ENCODE measurements around the gene LRFN2.

Gene LRFN2

GRCh38 chr6:40552941-40553340 lies 34.2 kb downstream of the LRFN2 start:
- no peak overlapping the region for H4K8ac ChIP-seq (ENCODE audit: low read depth, low read length)
- H3K36me3 ChIP-seq (replicated peaks in 1 of 2; ENCODE audit: control insufficient read depth in 2 of 2, insufficient read depth in 2 of 2, low read length in 2 of 2): no peaks in the 10 kb centered on the region
- no peak overlapping the region for H3K4ac ChIP-seq (ENCODE audit: low read length)
- no peak overlapping the region for H2AFZ ChIP-seq (ENCODE audit: low read length)
- peaks cover 0 to 4% of the 10 kb centered on the region in 2 donors for H3K4me1 ChIP-seq (ENCODE audit: control insufficient read depth in 2 of 2, insufficient read depth in 1 of 2, low read depth in 1 of 2, low read length in 2 of 2)
- H3K4me3 ChIP-seq (ENCODE audit: low read length in 2 of 2): no peak overlapping the region
- no peaks in the 10 kb centered on the region for H3K27me3 ChIP-seq (ENCODE audit: control insufficient read depth in 3 of 3, insufficient read depth in 3 of 3, low read depth in 1 of 3, low read length in 3 of 3)
- no peak overlapping the region for H2BK120ac ChIP-seq (ENCODE audit: low read depth, low read length)
- H3K27ac ChIP-seq (replicated peaks; ENCODE audit: low read length): no peak overlapping the region
- no peak overlapping the region for H2BK15ac ChIP-seq (ENCODE audit: low read length)
- no peak for DNase-seq (ENCODE audit: low spot score)
- H3K9ac ChIP-seq (ENCODE audit: low read depth, low read length, poor library complexity): no peak overlapping the region
- no CpG with 5 or more reads among the region's 4 CpGs for WGBS, 2 donors (ENCODE audit: extremely low coverage in 2 of 2, insufficient read length in 2 of 2, insufficient replicate concordance in 1 of 2)
- no peak overlapping the region for H3K23ac ChIP-seq (ENCODE audit: low read depth, low read length, poor library complexity)
- no peak overlapping the region for H3K18ac ChIP-seq (ENCODE audit: low read length)
- no peak overlapping the region for H2BK5ac ChIP-seq (ENCODE audit: low read length)
- H3K79me1 ChIP-seq (ENCODE audit: low read depth, low read length): no peaks in the 10 kb centered on the region
- no peak overlapping the region for H3K14ac ChIP-seq (ENCODE audit: low read length)
- no peak overlapping the region for H2BK12ac ChIP-seq (ENCODE audit: low read length)
- H3K9me3 ChIP-seq (replicated peaks in 1 of 2; ENCODE audit: control insufficient read depth in 2 of 2, insufficient read depth in 1 of 2, low read depth in 1 of 2, low read length in 2 of 2): no peaks in the 10 kb centered on the region
- no peak overlapping the region for H3K4me2 ChIP-seq (ENCODE audit: insufficient read depth, low read length, poor library complexity, severe bottlenecking)
- H2AK5ac ChIP-seq (ENCODE audit: low read depth, low read length): no peak overlapping the region
- H4K91ac ChIP-seq (ENCODE audit: low read depth, low read length, poor library complexity): no peak overlapping the region

- Histone ChIP-seq H2AK5ac (ENCODE audit: low read depth, low read length) (no peak overlapping the region), H2BK120ac (ENCODE audit: low read depth, low read length) (no peak overlapping the region), H4K8ac (ENCODE audit: low read depth, low read length) (no peak overlapping the region), H3K23ac (ENCODE audit: low read depth, low read length, poor library complexity) (no peak overlapping the region), H3K4me2 (ENCODE audit: insufficient read depth, low read length, poor library complexity, severe bottlenecking) (no peak overlapping the region), H4K91ac (ENCODE audit: low read depth, low read length, poor library complexity) (no peak overlapping the region), H3K4me3 (ENCODE audit: low read length in 2 of 2) (no peak overlapping the region), H3K36me3 (replicated peaks in 1 of 2; ENCODE audit: control insufficient read depth in 2 of 2, insufficient read depth in 2 of 2, low read length in 2 of 2) (no peaks in the 10 kb centered on the region), H3K4ac (ENCODE audit: low read length) (no peak overlapping the region), H3K9ac (ENCODE audit: low read depth, low read length, poor library complexity) (no peak overlapping the region), H3K79me1 (ENCODE audit: low read depth, low read length) (no peaks in the 10 kb centered on the region), H3K4me1 (ENCODE audit: control insufficient read depth in 2 of 2, insufficient read depth in 1 of 2, low read depth in 1 of 2, low read length in 2 of 2) (peaks cover 0 to 4% of the 10 kb centered on the region in 2 donors), H2AFZ (ENCODE audit: low read length) (no peak overlapping the region), H2BK12ac (ENCODE audit: low read length) (no peak overlapping the region), H3K14ac (ENCODE audit: low read length) (no peak overlapping the region), H3K9me3 (replicated peaks in 1 of 2; ENCODE audit: control insufficient read depth in 2 of 2, insufficient read depth in 1 of 2, low read depth in 1 of 2, low read length in 2 of 2) (no peaks in the 10 kb centered on the region), H3K27me3 (ENCODE audit: control insufficient read depth in 3 of 3, insufficient read depth in 3 of 3, low read depth in 1 of 3, low read length in 3 of 3) (no peaks in the 10 kb centered on the region), H3K27ac (replicated peaks; ENCODE audit: low read length) (no peak overlapping the region), H2BK15ac (ENCODE audit: low read length) (no peak overlapping the region), H2BK5ac (ENCODE audit: low read length) (no peak overlapping the region), H3K18ac (ENCODE audit: low read length) (no peak overlapping the region)
- no peak for DNase-seq (ENCODE audit: low spot score)
- no CpG with 5 or more reads among the region's 4 CpGs for WGBS, 2 donors (ENCODE audit: extremely low coverage in 2 of 2, insufficient read length in 2 of 2, insufficient replicate concordance in 1 of 2)
Measured at GRCh38 chr6:40551966-40552505, 35.1 kb downstream of the LRFN2 start.

GRCh38 chr6:40550202-40551101 lies 36.7 kb downstream of the LRFN2 start:
- H3K23ac ChIP-seq (ENCODE audit: low read depth, low read length, poor library complexity): no peak overlapping the region
- H3K27ac ChIP-seq (replicated peaks; ENCODE audit: low read length): no peak overlapping the region
- no peaks in the 10 kb centered on the region for H3K27me3 ChIP-seq (ENCODE audit: control insufficient read depth in 3 of 3, insufficient read depth in 3 of 3, low read depth in 1 of 3, low read length in 3 of 3)
- no peak overlapping the region for H3K14ac ChIP-seq (ENCODE audit: low read length)
- no peak overlapping the region for H2AK5ac ChIP-seq (ENCODE audit: low read depth, low read length)
- no peak overlapping the region for H3K18ac ChIP-seq (ENCODE audit: low read length)
- no peak overlapping the region for H2AFZ ChIP-seq (ENCODE audit: low read length)
- no peaks in the 10 kb centered on the region for H3K79me1 ChIP-seq (ENCODE audit: low read depth, low read length)
- H3K36me3 ChIP-seq (replicated peaks in 1 of 2; ENCODE audit: control insufficient read depth in 2 of 2, insufficient read depth in 2 of 2, low read length in 2 of 2): no peaks in the 10 kb centered on the region
- H2BK120ac ChIP-seq (ENCODE audit: low read depth, low read length): no peak overlapping the region
- H3K4me2 ChIP-seq (ENCODE audit: insufficient read depth, low read length, poor library complexity, severe bottlenecking): no peak overlapping the region
- H3K9ac ChIP-seq (ENCODE audit: low read depth, low read length, poor library complexity): no peak overlapping the region
- no peak overlapping the region for H3K4ac ChIP-seq (ENCODE audit: low read length)
- H2BK12ac ChIP-seq (ENCODE audit: low read length): no peak overlapping the region
- no CpG with 5 or more reads among the region's 12 CpGs for WGBS, 2 donors (ENCODE audit: extremely low coverage in 2 of 2, insufficient read length in 2 of 2, insufficient replicate concordance in 1 of 2)
- no peak overlapping the region for H2BK5ac ChIP-seq (ENCODE audit: low read length)
- H3K9me3 ChIP-seq (replicated peaks in 1 of 2; ENCODE audit: control insufficient read depth in 2 of 2, insufficient read depth in 1 of 2, low read depth in 1 of 2, low read length in 2 of 2): no peaks in the 10 kb centered on the region
- H4K91ac ChIP-seq (ENCODE audit: low read depth, low read length, poor library complexity): no peak overlapping the region
- no peak overlapping the region for H4K8ac ChIP-seq (ENCODE audit: low read depth, low read length)
- H2BK15ac ChIP-seq (ENCODE audit: low read length): no peak overlapping the region
- peak; percentile 27 for DNase-seq (ENCODE audit: low spot score)
- H3K4me3 ChIP-seq (ENCODE audit: low read length in 2 of 2): no peak overlapping the region
- H3K4me1 ChIP-seq (ENCODE audit: control insufficient read depth in 2 of 2, insufficient read depth in 1 of 2, low read depth in 1 of 2, low read length in 2 of 2): peaks cover 0 to 6% of the 10 kb centered on the region in 2 donors

- Histone ChIP-seq H2BK5ac (ENCODE audit: low read length) (no peak overlapping the region), H3K27me3 (ENCODE audit: control insufficient read depth in 3 of 3, insufficient read depth in 3 of 3, low read depth in 1 of 3, low read length in 3 of 3) (peaks cover 0 to 6% (median 0%) of the 10 kb centered on the region in 3 experiments), H3K27ac (replicated peaks; ENCODE audit: low read length) (no peak overlapping the region), H3K4me3 (ENCODE audit: low read length in 2 of 2) (no peak overlapping the region), H4K91ac (ENCODE audit: low read depth, low read length, poor library complexity) (no peak overlapping the region), H2AK5ac (ENCODE audit: low read depth, low read length) (no peak overlapping the region), H3K4me2 (ENCODE audit: insufficient read depth, low read length, poor library complexity, severe bottlenecking) (no peak overlapping the region), H3K9me3 (replicated peaks in 1 of 2; ENCODE audit: control insufficient read depth in 2 of 2, insufficient read depth in 1 of 2, low read depth in 1 of 2, low read length in 2 of 2) (no peaks in the 10 kb centered on the region), H4K8ac (ENCODE audit: low read depth, low read length) (no peak overlapping the region), H3K14ac (ENCODE audit: low read length) (no peak overlapping the region), H3K9ac (ENCODE audit: low read depth, low read length, poor library complexity) (no peak overlapping the region), H3K18ac (ENCODE audit: low read length) (no peak overlapping the region), H3K23ac (ENCODE audit: low read depth, low read length, poor library complexity) (no peak overlapping the region), H3K79me1 (ENCODE audit: low read depth, low read length) (no peaks in the 10 kb centered on the region), H2BK12ac (ENCODE audit: low read length) (no peak overlapping the region), H2BK15ac (ENCODE audit: low read length) (no peak overlapping the region), H2AFZ (ENCODE audit: low read length) (no peak overlapping the region), H3K36me3 (replicated peaks in 1 of 2; ENCODE audit: control insufficient read depth in 2 of 2, insufficient read depth in 2 of 2, low read length in 2 of 2) (no peaks in the 10 kb centered on the region), H3K4me1 (ENCODE audit: control insufficient read depth in 2 of 2, insufficient read depth in 1 of 2, low read depth in 1 of 2, low read length in 2 of 2) (peaks cover 0 to 12% of the 10 kb centered on the region in 2 donors), H3K4ac (ENCODE audit: low read length) (no peak overlapping the region), H2BK120ac (ENCODE audit: low read depth, low read length) (no peak overlapping the region)
- peak; percentile 42 for DNase-seq (ENCODE audit: low spot score)
- WGBS, 2 donors (ENCODE audit: extremely low coverage in 2 of 2, insufficient read length in 2 of 2, insufficient replicate concordance in 1 of 2): no CpG with 5 or more reads among the region's 6 CpGs
Measured at GRCh38 chr6:40545954-40546353, 41.2 kb downstream of the LRFN2 start.
